CD4-positive, alpha-beta T cell treated with Interleukin-15 for 4 hours (primary cell): ENCODE measurements around the gene NALCN.
"Not testable (repeated sequence)": the region's sequence is repeated elsewhere in the genome, so short reads cannot be mapped to it uniquely, and the experiment has no call there.

Experiments used
- DNase-seq: peaks from one replicate; pipeline ENCODE4 v3.0.0-alpha.2; 2020; ENCODE audit warnings: low spot score

NALCN gene

GRCh38 chr13:101339202-101339601, 77.1 kb downstream of the NALCN start:
- no peak for DNase-seq

GRCh38 chr13:101332583-101332982, 83.7 kb downstream of the NALCN start:
- no peak for DNase-seq

- DNase-seq: no peak
Measured at GRCh38 chr13:101331731-101332130, 84.6 kb downstream of the NALCN start.

GRCh38 chr13:101327871-101328270, 88.4 kb downstream of the NALCN start:
- no peak for DNase-seq

- no peak for DNase-seq
Measured at GRCh38 chr13:101326710-101327109, 89.6 kb downstream of the NALCN start.

GRCh38 chr13:101325423-101325822, 90.9 kb downstream of the NALCN start:
- DNase-seq: no peak

GRCh38 chr13:101323601-101324000, 92.7 kb downstream of the NALCN start:
- DNase-seq: no peak

GRCh38 chr13:101317986-101318523, 98.3 kb downstream of the NALCN start:
- no peak for DNase-seq

- DNase-seq: not testable (repeated sequence)
Measured at GRCh38 chr13:101313479-101313878, 102.8 kb downstream of the NALCN start.

- no peak for DNase-seq
Measured at GRCh38 chr13:101309014-101309619, 107.2 kb downstream of the NALCN start.

GRCh38 chr13:101308247-101309013, 107.9 kb downstream of the NALCN start:
- no peak for DNase-seq

GRCh38 chr13:101307181-101307701, 109.1 kb downstream of the NALCN start:
- DNase-seq: no peak

- DNase-seq: no peak
Measured at GRCh38 chr13:101306773-101307172, 109.5 kb downstream of the NALCN start.

- DNase-seq: no peak
Measured at GRCh38 chr13:101305981-101306411, 110.3 kb downstream of the NALCN start.

- DNase-seq: no peak
Measured at GRCh38 chr13:101303521-101303920, 112.8 kb downstream of the NALCN start.

GRCh38 chr13:101301053-101301452, 115.3 kb downstream of the NALCN start:
- DNase-seq: no peak

GRCh38 chr13:101300531-101300930, 115.8 kb downstream of the NALCN start:
- no peak for DNase-seq

GRCh38 chr13:101298517-101298916, 117.8 kb downstream of the NALCN start:
- no peak for DNase-seq

GRCh38 chr13:101297794-101298193, 118.5 kb downstream of the NALCN start:
- no peak for DNase-seq

- no peak for DNase-seq
Measured at GRCh38 chr13:101292711-101293110, 123.6 kb downstream of the NALCN start.

- no peak for DNase-seq
Measured at GRCh38 chr13:101291646-101292515, 124.4 kb downstream of the NALCN start.

- DNase-seq: no peak
Measured at GRCh38 chr13:101291206-101291605, 125.1 kb downstream of the NALCN start.
